HG02759 (cell line): ENCODE measurements around the gene GBF1.
A peak's percentile ranks its signal among the peaks of the same experiment; 100 is the strongest.

Source experiments
- ATAC-seq: cut with Tn5 transposase; IDR thresholded peaks from one replicate; pipeline ENCODE4 v1.9.1; 2021; ENCODE audit warnings: mild to moderate bottlenecking, moderate library complexity; ENCODE audit not compliant: unreplicated experiment

The GBF1 gene

DNA sequence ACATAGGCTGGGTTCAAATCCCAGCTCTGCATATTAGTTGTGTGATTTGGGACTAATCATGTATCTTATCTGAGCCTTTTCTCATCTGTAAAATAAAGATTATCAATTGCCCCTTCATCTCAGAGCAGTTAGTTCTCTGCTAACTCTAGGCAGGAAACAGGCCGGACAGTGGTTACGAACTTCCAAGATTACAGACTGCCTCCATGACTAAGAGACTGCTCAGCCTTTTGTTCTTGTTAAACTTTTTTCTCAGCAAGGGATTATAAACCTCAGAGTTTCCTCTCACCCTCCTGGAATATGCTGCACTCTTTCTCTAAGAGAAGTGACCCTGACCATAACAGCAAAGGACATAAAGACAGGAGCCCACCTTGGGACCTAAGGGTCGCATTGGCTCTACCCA is 97.6 kb downstream of the GBF1 start:
- no peak for ATAC-seq

DNA sequence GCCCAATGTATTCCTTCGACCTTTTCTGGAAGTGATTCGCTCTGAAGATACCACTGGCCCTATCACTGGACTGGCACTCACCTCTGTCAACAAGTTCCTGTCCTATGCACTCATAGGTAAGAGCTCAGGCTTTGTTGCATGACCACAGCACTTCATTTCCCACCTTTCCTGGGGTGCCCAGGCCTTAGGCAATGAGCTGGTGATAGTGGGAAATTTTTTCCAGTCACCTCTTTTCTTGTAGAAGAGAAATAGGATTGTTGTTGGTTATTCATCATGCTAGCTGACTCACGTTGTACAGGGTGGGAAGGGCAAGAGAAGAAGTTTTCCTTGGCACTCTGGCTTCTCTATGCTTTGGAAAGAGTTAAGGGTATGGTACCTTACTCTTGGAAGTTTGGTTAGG is 98.7 kb downstream of the GBF1 start:
- no peak for ATAC-seq

DNA sequence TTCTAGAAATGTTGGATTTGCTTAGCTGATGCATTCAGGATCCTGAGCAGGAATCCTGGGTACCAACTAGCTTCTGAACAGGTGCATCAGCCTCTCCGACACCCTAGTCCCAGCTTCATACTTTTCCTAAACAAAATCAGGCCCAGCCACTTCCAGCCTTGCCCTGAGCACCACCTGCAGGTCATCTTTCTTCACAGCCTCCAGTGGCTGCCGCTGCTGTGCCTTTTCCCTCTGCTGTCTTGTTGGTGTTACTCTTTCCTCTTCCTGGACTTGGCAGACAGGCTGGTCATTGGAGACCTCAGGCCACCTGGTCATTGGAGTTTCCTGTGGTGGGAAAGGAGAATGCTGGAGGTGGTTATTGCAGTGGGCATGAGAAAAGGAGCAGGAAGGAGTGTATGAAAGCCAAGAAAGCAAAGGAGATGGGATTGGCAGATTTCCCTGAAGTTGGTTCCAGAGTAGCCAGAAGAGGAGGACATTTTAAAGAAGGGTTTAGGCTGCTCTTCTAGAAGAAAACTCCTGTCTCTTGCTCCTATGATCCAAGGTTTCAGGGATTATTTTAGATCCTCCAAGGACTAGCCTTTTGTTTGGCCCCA is 102.0 kb downstream of the GBF1 start:
- no peak for ATAC-seq

DNA sequence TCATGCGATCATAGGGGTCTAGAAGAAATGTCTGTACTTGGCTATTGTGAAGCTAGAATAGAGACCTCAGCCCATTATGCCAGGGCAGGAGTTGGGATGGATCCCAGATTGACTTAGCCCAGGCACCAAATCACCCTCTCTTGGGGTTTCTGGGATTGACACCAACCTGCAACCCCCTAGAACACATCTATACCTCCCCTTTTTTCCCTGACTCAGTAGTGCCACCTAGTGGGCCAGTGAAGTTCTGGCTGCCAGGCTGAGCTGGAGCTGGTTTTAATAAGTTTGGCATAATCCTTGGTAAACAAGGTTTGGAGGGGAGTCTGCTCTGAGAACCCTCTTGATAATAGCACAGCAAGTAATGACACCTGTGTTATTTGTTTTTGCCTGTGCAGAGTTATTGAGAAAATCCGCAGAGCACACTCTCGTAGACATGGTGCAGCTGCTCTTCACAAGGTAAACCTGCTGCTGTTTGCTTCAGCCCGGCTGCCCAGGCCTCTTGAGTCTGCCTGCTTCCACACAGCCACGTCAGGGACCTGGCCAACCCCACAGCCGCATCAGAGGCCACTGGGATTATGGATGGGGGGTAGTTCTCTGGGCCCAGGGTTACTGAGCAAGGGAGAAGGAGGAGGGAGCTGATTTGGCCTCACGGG is 106.9 kb downstream of the GBF1 start:
- no peak for ATAC-seq

DNA sequence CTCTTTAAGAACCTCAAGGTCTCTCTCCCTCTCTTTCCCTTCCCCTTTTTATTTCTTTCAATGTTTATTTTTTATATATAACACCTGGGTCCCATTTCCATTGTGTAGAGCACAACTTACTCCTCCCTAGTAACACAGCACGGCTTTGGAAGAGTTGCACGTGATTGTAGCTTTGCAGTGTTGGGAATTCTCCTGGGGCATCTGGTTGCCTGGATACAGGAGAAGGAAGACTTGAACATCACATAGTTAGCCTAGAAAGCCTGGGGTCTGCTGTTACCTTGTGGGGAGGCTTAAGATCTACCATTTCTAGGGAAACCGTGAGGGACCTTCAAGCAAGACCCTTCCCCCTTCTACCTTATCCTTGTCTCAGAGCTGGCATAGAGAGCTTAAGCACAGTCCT is 109.1 kb downstream of the GBF1 start:
- no peak for ATAC-seq

DNA sequence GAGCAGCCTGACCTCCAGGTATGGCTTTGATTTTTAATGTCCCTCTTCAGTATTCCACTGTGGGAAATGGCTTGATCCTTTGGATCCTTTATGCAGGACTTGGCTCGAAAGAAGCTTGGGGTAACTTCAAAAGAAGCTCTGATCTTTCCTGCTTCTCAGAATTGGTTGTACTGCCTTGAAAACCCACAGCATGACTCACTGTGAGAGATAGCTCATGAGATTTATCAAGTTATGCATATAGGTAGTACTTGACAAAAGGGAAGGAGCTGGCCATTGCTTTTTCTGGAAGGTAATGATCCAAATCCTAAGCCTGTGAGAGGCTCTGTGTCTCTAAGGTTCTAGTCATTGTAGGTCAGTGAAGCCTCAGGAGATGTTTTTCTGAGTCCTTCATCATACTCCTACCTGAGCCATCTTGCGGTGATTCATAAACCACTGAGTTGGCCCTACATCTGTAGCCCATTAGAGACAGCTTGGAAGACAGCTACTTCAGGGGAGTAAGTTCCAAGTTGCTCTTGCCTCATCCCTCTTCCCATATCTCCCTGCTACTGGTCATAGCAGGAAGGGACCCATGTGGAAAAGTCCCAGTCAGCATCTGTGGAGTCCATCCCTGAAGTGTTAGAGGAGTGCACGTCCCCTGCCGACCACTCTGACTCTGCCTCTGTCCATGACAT is 113.5 kb downstream of the GBF1 start:
- no peak for ATAC-seq

DNA sequence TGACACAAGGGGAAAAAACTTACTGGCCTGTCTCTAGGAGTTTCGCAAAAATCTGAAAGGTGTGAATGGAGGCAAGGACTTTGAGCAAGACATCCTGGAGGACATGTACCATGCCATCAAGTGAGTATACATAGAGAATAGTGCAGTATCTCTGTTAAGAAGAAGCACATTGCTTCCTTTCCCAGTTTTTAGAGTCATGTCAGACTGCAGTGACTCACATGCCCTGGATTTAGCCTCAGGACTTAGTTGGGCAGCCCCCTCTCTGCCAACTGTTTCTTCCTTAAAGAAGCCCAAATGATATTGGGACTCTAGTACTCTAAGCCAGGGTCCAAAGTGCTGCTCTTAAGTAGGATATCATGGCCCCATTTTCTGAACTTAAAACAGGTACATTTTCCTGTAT is 122.1 kb downstream of the GBF1 start:
- no peak for ATAC-seq

DNA sequence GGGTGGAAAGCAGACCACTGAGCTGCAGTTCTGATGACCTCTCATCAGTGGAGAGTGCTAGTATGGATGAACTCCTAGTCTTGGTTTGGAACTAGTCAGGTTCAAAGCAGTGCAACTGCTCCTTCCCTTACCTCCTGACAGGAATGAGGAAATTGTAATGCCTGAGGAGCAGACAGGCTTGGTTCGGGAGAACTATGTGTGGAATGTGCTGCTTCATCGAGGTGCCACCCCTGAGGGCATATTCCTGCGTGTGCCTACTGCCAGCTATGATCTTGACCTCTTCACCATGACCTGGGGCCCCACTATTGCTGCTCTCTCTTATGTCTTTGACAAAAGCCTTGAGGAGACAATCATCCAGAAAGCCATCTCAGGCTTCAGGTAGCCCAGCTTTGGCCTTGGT is 122.7 kb downstream of the GBF1 start:
- ATAC-seq = no peak

DNA sequence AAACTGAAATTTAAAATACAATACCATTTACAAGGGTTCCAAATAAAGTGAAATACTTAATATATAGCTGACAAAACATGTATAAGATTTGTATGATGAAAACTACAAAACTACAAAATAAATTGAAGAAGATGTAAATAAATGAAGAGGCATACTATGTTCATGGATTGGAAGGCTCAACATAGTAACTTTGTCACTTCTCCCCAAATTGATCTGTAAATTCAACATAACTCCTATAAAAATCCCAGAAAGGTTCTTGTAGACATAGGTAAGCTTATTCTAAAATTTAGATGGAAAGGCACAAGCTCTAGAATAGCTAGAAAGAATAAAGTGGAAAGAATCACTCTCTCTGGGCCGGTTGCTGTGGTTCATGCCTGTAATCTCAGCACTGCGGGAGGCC is 126.0 kb downstream of the GBF1 start:
- no peak for ATAC-seq

DNA sequence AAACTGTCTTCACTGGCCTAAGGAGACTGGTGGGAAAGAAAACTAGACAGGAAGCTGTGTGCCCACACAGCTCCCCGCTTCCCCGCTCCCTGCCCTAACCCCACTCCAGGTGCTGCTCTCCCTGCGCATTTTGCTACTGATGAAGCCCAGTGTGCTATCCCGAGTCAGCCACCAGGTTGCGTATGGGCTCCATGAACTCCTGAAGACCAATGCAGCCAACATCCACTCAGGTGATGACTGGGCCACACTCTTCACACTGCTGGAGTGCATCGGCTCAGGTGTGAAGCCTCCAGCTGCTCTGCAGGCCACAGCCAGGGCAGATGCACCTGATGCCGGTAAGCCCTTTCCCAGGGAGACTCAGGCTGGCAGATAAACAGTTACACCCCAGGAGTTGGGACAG is 129.9 kb downstream of the GBF1 start:
- ATAC-seq = no peak

DNA sequence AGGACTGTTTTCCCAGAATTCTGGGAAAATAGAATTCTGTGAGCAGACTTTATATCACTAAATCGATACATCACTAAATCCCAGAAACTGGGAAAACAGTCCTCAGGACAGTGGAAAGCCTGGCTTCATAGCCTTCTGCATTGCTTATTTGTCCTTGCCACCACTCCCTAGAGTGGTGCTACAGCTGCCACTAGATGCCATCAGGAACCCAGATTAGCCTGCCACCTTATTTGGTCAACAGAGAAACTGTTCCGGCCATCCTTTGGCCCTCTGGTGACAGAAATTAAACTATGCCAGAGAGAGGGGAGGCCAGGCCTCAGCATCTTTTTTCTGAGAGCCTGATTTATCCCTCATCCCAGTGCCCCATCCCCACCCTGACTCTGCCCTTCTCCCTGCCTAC is 130.5 kb downstream of the GBF1 start:
- ATAC-seq = no peak

DNA sequence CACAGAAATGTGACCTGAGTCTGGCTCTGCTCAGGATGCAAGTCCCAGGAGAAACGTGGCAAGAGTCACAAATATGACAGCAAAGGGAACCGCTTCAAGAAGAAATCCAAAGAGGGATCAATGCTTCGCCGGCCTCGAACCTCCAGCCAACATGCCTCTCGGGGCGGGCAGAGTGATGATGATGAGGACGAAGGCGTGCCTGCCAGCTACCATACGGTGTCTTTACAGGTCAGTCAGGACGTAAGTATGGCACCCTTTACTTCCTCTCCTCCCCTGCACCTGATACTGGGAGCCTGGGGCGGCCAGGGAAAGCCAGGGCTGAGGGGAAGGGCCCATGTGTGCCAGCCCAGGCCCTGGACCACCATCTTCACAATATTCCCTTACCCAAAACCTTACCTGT is 131.6 kb downstream of the GBF1 start:
- no peak for ATAC-seq

DNA sequence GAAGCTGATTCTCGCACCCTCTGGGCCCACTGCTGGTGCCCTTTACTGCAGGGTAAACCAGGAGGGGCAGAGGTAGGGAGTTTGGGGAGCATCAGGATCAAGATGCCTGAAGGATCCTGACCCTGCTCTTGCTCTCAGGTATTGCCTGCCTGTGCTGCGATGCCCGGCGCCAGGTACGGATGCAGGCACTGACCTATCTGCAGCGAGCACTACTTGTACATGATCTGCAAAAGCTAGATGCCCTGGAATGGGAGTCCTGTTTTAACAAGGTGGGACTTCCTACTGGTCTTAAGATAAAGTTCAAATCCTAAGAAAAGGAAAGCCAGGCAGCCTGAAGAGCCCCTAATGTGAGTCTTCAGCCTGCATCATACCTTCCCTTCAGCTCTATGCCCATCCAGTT is 134.1 kb downstream of the GBF1 start:
- ATAC-seq = no peak

DNA sequence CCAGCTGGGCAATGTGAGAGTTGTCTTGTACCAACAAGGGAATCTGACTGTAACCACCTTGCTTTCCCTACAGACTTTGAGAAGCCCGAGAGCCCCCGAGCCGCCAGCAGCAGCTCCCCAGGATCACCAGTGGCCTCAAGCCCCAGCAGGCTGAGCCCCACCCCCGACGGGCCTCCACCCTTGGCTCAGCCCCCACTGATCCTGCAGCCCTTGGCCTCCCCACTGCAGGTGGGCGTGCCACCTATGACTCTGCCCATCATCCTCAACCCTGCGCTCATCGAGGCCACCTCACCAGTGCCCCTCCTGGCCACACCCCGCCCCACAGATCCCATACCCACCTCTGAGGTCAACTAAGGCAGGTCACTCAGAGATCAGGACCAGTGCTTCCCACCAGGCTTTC is 136.7 kb downstream of the GBF1 start:
- ATAC-seq = no peak

DNA sequence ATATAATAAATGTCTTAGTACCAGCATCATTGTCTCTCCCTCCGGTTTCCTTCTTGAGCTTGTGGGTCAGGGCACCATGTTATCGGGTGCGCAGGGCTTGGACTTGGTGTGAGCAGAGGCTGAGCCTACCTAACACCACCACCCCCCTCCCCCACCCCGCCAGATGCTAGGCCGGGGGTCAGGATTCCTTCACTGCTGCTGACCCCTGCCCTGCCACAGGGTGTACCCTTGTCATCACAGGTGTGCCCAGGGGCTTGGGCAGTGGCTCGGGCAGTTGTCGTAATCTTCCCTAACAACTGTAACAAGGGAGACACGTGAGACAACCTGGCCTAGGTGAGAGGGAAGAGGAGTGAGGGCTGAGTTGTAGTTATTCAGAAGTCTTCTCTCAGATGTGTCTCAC is 137.5 kb downstream of the GBF1 start:
- no peak for ATAC-seq

DNA sequence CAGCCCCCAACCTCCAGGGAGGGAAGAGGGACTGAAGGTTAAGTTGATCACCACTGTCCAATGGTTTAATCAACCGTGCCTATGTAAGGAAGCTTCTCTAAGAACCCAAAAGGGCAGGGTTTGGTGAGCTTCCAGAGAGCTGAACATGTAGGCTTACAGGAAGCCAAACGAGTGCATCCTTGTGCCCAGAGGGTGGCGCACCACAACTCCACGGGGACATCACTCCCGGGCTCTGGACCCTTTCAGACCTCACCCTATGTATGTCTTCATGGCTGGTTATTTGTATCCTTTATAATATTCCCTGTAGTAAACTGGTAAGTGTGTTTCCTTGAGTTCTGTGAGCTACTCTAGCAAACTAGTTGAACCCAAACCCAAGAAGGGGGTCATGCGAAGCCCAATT is 138.7 kb downstream of the GBF1 start:
- ATAC-seq = no peak

DNA sequence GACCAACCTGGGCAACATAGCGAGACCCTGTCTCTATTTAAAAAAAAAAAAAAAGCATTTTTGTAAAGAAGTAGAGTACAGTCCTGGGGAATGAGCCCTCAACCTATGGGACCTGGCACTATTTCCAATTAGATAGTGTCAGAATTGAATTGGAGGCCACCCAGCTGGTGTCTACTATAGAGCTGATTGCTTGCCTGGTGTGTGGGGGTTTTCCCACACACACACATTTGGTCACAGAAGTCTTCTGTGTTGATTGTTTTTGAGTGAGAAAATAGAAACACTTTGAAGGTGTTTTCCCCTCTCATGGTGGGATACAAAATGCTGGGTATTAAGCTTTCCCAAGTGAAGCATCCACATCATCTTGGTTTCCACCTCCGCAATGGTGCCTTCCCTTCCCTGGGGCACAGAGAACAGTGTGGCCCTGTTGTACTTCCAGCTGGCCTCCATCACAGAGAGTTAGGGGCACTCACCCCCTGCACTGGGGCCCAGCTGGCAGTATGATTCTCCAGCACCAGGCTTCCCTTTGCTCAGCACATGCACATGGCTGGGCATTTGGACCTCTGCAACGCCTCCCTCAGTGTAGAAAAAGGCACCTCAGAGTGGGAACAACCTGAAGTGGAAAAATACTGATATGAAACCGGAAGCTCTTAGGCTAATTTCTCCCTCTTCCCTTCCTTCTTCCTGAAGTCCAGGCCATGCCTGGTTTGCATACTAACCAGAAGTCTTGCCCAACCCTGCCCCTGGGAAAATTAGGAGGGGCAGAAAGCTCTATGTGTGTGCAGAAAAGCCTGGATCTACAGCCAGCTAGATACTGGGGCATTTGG is 139.5 kb downstream of the GBF1 start:
- ATAC-seq = no peak

DNA sequence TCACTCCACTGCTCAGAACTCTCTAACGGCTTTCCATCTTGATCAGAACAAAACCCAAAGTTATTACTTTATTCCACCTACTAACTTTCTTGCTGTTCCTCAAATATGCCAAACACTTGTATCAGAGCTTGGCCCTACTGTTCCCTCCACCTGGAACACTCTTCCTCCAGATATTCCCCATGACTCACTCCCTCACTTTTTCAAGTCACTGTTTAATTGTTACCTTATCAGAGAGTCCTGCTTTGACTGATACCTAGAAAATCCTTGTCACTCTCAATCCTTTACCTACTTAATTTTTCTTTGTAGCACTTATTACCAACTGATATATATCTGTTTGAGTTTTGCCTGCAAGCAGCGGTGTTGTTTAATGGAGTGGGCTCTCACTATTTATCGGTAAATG is 144.6 kb downstream of the GBF1 start:
- no peak for ATAC-seq

DNA sequence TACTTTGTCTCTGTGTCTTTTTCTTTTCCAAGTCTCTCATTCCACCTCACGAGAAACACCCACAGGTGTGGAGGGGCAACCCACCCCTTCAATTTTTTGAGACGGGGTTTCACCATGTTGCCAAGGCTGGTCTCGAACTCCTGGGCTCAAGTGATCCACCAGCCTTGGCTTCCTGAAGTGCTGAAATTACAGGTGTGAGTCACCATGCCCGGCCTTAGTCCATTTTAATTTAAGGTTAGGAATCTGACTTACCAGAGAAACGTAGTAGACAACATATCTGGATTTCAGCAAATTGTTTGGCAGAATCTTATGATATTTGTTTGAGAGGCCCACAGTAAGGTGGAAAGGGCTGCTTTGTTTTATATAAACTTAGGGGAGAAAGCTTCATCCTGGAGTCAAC is 147.0 kb downstream of the GBF1 start:
- no peak for ATAC-seq

DNA sequence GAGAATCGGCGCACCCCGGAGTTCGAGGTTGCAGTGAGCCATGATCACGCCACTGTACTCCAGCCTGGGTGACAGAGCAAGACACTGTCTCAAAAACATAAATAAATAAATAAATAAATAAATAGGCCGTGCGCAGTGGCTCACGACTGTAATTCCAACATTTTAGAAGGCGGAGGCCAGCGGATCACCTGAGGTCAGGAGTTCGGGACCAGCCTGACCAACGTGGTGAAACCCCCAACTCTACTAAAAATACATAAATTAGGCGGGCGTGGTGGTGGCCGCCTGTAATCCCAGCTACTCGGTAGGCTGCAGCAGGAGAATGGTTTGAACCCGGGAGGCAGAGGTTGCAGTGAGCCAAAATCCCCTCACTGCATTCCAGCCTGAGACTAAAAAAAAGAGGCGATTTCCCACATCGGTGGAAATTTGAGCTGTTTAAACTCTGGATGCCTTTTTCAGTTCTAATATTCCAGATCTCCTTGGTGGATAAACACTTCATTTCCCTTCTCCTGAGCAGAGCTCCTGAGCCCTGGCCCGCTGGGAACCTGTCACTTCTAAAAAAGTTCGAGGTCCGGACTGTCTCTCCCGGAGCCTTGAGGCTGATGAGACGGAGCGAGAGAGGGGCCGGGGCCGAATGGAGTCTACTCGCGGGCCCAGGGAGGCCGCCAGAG is 148.2 kb downstream of the GBF1 start:
- no peak for ATAC-seq

DNA sequence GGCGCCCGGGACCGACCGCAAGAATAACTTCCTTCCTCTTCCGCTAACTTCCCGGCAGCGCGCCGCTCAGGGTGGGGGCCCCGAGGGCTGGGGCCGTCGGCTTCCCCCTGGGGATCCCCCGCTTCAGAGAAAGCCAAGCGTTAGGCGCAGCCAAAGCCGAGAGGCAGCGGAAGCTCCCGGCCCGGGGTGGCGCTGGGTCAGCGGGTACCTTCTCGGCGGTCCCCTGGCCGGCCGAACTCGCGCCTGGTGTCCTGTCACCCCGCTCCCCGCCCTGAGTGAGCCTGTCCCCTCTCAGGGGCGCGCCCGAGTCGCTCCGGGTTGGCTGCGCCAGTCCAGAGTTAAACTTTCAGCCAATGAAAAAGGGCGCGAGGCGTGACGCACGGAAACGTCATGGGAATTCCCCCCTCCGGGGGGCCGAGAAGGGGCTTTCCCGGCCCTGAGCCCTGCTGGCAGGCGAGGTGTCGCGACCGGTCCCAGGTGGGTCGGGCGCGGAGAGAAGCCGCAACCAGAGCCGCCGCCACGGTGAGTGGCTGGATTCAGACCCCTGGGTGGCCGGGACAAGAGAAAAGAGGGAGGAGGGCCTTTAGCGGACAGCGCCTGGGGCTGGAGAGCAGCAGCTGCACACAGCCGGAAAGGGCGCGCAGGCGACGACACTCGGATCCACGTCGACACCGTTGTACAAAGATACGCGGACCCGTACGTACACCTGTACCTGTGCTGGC is 148.9 kb downstream of the GBF1 start:
- peak; percentile 81 for ATAC-seq
